Activated T-cell treated with anti-CD3 and anti-CD28 coated beads, Interleukin-2, amount 50 U/mL, for 48 hours (primary cell): ENCODE data around the gene IMMP1L.
"Not testable (repeated sequence)": the region's sequence is repeated elsewhere in the genome, so short reads cannot be mapped to it uniquely, and the experiment has no call there.

Source experiments
- DNase-seq, 2 experiments: peaks; one replicate each; pipeline ENCODE4 v3.0.0-alpha.2; 2020

Gene IMMP1L, protein sequence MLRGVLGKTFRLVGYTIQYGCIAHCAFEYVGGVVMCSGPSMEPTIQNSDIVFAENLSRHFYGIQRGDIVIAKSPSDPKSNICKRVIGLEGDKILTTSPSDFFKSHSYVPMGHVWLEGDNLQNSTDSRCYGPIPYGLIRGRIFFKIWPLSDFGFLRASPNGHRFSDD

DNA sequence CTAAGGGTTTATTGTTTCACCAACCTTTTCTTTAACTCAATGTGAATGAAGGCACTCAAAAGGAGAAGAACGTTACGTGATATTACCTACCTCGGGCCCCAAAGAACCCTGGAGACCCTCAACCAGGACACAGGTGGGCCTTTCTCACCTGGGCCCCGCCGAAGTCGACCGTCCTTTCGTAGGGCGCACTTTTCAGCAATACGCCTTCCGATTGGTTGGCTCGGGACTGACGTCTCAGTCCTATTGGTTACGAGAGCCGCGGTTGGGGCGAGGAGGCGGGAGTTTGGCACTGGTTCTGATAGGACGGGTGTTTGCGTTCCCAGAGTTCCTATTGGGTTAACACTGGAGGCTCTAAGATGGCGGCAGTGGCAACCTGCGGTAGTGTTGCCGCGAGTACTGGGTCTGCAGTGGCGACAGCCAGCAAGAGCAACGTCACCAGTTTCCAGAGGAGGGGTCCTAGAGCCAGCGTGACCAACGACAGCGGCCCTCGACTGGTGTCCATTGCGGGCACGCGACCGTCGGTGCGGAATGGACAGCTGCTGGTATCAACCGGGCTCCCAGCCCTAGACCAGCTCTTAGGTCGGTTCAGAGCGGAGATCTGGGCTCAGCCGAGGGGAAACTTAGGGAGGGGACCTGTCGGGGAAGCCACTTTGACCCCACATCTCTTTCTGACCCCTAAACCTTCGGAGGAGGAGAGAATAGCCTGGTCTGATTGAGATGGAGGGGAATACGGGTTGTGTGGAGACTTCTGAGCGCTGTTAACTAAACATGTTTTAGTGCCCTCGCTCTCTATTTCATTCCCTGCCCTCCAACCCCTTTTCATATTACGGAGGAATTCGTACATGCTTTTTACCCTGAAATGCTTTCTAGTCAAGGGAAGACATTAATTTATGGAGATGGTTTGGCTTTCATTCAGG lies at the start of gene IMMP1L, which contains the start of gene ELP4:
Gene IMMP1L, minus strand, starts transcription at position 194 of the 917 bp plus-strand sequence. CDS start 46,346 bp downstream, outside the sequence.
Gene ELP4, plus strand, starts transcription at position 339 of the 917 bp plus-strand sequence. Its CDS starts 18 bp downstream, at position 357.
- DNase-seq, result peak; percentile 95

DNA sequence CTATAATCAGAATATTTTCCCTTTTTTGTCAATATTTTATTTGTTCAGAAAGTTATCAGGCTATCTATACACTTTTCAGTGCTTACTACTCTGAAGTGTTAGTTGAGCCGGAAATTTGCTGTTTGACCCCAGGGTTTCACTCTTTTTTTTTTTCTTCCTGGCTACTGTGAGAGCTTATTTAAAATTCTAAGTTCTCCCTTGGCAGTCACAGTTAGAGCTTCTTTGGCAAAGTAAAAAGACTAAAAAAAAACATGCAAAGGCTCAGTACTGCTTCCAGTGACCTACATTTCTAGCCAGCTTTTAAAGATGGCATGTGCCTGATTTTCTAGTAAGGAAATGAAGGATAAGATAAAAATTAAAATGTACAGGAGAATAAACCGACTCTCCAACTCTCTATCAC lies 48.6 kb upstream of the IMMP1L start:
- DNase-seq, result no peak

DNA sequence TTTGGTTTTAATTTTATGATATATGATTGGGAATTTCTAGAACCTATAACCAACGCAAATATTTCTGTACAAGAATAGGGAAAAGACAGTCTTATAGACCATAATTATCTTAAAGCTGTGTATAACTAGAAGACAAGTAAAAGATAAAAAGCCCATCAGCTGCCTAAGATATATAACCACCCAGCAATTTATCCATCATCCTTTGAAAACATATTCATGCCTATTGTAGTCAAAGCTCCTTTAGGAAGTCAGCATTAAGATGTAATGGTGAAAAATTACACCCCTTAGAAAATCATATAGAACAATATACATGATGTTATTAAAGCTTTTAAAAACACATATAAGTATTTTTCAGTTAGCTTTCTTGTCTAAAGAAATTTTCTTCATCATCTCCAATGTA lies 46.5 kb upstream of the IMMP1L start:
- DNase-seq, result no peak

DNA sequence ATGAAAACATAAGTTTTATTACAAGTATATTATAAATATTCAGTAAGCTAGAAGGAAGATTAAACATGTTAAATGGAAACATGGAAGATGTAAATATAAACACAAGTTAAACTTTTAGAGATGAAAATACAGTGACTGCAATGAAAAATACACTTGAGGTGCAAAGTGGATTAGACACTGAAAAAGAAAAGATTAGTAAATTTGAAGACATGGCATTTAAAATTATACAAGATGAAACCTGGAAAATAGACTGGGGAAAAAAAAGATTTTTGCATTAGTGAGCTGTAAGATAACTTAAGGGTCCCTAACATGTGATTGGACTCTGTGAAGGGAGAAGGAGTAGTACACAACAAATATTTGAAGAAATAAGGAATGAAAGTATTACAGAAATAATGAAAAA lies 33.4 kb upstream of the IMMP1L start:
- no peak for DNase-seq

DNA sequence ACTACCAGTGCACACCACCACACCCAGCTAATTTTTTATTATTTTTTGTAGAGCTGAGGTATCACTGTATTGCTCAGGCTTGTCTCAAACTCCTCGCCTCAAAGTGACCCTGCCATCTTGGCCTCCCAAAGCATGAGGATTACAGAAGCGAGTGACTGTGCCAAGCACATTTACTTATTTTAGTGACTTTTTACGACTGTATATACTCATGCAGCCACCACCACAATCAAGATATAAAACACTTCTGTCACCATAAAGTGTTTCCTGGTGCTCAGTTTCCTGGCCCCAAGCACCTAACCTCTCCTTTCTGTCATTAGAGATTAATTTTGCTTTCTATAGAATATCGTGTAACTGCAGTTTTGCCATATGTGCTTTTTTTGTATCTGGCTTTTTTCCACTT lies 26.1 kb upstream of the IMMP1L start:
- DNase-seq, result no peak

DNA sequence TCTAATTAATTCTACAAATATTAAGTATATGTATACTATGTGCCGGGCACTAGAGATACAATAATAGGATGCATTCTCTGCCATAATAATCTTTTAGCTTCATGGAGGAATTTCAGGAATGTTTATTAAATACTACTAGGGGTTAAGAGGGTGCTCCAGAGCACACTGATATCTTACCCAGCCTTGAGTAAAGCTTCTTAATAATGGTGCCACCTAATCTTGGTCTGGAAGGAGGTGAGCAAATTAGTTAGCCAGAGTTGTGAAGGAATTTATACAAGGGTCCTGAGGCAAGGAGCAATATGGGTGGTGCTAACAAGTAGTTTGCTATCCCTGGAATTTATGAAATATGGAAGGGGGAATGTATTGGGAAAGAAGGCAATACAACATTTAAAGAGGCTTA lies 21.9 kb upstream of the IMMP1L start:
- DNase-seq, result no peak

DNA sequence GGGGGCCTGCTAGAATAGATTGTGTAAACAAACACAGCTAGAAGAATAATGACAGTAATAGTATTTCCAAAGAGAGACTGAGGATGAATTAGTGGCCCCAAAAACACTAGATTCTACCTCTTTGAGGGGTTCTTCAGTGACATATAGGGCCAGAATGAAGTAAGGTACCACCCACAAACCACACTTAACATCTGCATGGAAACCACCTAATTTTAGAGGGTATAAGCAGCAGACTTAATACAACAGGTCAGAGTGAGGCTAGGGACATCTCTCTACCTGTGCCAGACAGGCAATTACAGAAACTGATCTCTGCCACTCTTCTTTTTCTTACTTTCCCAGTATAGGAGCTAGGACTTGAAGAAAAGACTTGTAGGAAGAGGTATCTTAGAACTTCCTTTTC lies 20.3 kb upstream of the IMMP1L start:
- no peak for DNase-seq

DNA sequence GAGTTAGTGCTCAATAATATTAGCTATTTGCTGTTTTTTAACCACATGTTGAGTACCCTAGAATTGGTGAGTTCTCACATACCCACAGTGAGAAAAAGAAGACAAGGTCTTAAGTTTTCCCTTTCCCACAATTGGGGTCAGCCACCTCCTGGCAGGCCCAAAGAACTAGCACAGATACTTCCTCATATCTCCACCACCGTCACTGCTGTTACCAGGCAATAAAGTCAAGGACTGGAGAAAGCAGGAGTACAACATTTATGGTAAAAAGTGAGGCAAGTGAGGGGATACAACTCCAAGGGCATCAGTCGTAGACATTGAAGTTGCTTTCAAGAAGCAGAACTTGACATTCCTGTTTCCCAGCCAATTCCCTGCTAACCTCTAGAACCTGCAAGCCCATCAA lies 19.8 kb upstream of the IMMP1L start:
- no peak for DNase-seq

DNA sequence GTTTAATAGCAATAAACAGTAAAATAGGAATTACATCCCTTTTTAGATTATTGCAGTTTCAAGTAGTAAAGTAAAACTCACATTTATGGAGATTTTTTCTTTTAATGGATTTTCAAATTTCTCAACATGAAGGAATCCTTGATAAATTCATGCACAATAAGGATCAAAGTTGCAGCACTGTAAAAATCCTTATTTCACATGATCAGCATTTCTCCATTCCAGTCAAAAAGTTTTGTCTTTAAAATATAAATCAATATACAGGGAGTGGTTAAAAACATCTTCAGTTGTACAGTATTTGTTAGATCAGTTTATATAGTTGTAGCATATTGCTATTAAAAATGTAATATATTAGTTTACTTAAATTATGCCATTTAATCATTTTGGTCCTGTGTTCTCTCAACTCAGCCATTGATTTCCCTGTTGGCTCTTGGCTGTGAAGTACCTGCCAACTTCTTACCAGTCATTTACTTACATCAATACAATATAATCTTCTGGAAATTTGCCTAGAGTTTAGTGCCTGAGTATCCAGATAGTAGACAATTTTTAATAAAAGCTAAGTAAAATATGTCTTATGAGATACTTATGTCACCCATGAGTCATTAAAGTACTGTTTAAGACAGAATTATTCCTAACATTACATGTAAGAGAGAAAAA lies 12.2 kb upstream of the IMMP1L start:
- DNase-seq, result no peak

DNA sequence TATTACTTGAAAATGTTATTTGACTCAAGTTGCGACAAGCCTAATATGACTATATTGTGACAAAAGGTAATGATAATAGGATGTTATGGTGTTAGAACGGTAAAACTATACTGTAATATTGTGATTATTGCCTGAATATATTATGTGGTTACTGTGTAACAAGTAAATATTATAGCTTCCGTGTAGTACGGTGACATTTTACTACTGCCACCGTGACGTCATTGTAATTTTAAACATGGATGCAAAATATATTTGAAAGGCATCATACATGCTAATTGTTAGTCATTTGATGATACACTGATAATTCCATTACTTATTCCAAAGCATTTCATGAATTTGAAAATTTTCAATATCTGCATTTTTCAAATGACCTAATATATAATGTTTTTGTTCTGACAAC lies 2.7 kb upstream of the IMMP1L start:
- DNase-seq, result no peak

DNA sequence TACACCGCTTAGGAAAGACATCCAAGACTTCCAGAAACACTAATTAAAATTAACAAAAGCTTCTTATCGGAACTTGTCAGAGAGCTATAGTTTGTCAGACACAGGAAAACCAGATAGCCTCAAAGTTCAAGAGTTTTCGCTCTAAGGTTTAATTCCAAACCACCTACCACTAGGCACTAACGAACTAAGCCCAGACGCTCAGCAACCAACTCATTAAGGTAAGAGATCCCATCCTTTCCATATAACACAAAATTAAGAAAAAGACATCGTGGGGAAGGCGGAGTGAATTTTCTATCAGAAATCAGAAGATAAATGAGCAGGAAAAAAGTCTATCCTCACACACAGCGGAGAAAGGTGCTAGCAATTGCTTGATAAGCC lies 382 bp downstream of the IMMP1L start:
- DNase-seq, result no peak

DNA sequence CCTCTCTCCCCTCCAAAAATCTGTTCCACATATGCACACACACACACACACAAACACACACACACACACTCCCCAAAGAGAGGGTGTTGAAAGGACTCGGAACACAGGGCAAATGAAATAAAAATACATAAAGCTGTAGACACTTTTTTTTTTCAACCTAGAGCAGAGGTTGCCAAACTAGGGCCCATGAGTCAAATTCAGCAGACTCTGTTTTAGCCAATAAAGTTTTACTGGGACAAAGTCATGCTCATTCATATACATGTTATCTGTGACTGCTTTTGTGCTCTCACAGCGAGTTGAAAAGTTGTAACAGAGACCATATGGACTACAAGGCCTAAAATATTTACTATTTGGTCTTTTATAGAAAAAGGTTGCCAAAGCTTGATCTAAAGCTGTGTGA lies 8.9 kb downstream of the IMMP1L start:
- no peak for DNase-seq

DNA sequence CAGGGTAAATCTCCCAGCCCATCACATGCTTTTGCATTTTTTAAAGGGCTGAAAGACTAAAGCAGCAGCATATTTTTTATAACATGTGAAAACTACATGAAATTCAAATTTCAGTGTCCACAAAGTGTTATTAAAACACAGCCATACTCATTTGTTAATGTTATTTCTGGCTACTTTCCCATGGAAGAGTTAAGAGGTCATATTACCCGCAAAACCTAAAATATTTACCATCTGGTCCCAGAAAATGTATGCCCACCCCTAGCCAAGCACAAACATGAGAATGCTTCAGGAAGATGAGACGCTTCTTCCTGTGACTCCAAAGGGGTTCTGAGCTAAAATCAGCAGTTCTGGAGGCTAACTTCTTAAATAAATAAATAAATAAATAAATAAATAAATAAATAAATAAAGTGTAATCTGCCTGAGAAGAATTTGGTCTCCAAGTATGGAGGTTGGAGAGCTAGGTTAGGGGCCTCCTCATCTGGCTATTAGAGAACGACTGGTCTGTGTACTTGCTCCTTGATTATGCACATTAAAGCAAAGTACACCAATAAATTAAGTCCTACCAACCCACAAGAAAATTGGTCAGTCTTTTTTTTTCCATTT lies 9.7 kb downstream of the IMMP1L start:
- no peak for DNase-seq

DNA sequence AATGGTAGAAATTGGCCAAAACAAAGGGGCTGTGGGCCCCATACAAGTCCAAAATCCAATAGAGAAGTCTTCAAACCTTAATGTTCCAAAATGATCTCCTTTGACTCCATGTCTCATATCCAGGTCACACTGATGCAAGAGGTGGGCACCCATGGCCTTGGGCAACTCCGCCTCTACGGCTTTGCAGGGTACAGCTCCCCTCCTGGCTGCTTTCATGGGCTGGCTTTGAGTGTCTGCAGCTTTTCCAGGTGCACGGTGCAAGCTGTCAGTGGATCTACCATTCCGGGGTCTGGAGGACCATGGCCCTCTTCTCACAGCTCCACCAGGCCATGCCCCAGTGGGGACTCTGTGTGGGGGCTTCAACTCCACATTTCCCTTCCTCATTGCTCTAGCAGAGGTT lies 15.7 kb downstream of the IMMP1L start:
- not testable (repeated sequence) for DNase-seq

DNA sequence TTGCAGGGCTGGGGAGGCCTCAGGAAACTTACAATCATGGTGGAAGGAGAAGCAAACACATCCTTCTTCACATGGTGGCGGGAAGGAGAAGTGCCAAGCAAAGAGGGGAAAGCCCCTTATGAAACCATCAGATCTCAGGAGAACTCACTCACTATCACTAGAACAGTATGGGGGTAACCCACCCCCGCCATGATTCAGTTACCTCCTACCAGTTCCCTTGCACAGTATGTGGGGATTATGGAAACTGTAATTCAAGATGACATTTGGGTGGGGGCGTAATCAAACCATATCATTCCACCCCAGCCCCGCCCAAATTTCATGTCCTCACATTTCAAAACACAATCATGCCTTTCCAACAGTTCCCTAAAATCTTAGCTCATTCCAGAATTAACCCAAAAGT lies 16.2 kb downstream of the IMMP1L start:
- no peak for DNase-seq

DNA sequence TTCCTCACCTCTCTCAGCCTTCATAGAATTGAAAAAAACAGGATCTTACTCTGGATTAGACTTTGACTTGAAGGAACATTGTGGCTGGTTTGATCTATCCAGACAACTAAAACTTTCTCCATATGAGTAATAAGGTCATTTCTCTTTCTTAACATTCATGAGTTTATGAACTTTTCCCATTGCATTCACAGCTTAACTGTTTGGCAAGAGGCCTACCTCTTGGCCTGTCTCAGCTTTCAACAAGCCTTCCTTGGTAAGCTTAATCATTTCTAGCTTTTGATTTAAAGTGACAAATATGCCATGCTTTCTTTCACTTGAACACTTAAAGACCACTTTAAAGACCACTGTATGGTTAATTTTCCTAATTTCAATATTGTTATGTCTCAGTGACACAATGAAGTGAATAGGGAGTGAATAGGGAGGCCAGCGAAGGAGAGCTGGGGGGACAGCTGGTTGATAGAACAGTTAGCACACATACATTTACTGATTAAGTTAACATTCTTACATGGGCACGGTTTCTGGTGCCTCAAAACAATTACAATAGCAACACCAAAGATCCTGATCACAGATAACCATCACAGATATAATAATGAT lies 17.0 kb downstream of the IMMP1L start:
- no peak for DNase-seq

DNA sequence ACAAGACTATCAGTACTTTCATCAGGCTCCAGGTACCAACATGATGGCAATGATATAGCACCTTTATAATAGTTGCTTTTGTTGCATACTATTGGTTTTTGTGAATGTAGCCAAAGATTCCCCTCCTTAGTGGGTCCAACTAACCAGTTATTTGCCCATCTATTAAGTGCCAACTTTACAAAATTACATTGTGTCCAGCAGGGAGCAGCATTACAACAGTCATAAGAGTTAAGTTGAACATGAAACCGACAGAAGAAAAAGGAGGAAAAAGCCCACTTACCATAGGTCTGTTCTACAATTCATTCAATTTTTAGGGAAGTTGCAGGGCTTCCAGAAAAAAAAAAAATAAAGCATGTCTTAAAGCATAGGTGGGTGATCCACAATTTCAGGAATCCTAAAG lies 21.6 kb downstream of the IMMP1L start:
- no peak for DNase-seq

DNA sequence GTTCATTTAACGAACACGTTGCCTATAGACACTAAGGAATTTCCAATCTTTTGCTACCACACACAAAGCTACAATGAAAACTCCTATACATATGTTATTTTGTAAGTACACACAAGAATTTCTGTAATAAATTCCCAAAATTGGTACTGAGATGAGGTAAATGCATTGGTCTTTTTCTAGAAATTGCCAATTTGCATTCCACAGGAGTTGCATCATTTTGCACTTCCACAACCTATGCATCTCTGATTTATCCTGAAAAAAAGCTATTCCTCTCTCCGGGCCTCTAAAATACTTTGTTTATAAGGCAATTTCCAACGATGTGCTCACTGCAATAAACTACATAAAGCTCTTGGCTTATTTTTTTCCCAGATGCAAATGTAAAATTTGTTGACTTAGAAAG lies 24.9 kb downstream of the IMMP1L start:
- DNase-seq, result no peak

DNA sequence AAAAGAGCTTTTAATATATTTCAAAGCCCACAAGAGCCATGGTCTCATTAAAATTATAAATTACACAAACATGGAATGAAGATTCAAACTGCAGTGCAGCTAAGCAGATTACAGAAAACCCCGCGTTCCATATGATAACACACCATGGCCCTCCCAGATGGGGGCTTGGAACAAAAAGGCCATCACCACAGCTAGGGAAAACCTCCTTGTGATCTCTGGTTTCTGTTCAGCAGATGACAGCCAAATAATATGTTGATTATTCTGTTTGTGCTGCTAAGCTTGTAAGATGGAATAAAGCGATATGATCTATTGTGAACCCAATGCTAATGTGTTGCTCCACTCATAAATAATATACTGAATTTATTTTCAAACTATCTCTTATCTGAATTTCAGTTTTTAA lies 28.5 kb downstream of the IMMP1L start:
- no peak for DNase-seq

DNA sequence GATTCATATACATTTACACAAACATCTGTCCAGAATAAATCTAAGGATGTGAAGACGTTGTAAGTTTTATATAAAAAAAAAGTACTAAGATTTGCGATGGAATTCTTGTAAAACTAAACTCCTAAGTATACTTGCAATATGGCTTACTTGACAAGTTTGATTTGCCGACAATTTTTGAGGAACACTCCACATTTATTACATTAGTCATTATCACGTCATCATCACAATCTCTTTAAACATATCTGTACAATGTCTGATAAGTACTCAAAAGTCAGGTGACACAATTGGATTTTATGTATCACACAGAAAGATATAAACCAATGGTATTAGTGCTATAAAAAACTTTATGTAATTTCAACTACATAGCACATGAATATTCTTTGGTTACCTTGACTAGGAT lies 30.4 kb downstream of the IMMP1L start:
- no peak for DNase-seq

DNA sequence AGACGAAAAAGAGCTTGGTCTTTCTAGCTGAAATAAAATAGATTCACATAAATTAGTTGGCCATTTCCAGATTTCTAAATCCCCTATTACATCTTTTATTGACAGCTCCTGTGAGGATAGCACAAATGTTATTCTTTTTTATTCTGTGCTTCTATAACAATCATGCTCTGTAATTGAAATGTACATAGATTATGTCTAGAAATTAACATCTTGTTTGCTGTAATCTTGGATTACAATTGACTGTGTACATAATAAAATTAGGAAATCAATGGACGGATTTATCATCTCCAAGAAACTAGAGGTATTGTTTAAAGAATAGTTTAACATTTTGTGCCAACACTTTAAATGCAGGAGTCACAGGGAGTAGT lies 31.2 kb downstream of the IMMP1L start:
- DNase-seq, result no peak

DNA sequence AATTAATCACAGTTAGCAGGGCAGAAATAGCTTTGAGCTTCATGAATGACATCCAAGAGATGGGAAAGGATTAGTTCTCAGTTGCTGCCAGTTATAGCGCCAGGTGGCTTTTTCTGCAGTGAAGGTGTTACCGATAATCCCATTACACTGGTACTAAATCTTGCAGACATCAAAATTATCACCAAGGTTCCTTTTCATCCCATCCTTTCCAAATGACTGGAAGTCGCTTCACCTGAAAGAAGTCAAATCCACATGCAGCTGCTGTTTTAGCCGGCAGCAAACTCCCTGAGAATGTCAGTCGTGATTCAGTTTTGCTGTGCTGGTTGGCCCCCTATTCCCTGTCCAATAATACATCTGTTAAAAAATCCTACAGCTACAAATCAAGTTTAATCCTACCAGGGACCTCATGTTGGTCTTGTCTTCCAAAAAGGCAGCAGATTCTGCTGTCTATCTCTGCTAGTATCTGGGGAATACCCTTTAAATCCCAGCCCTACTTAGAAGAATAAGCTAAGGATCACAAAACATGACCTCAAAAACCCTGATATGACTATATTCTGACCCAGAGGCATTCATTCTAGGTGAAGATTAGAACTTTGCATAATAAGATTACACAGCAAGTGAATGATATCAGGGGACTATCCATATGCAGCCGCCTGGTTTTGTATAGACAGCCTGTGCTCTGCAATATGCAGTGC lies 31.7 kb downstream of the IMMP1L start:
- DNase-seq, result no peak

DNA sequence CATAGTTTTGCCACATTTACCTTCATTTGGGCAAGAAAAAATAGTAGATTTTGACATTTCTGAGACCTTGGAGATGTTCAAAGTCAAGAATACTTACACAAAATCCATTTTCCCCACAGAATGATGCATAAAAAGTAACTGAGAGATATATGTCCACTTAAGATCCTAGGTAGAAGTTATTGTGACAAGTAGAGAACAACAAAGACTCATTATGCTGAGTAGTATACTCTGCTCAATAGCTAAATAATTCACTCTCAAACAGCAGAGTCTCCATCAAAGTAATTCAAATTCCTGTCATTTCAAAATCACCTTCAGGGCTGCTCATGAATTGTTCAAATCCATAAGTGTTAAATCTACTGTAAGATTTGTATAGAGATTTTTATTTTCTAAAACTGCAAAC lies 35.3 kb downstream of the IMMP1L start:
- no peak for DNase-seq
